KOPT-K1 (cell line): ENCODE data around the gene RDH11.
"Not testable (repeated sequence)": the region's sequence is repeated elsewhere in the genome, so short reads cannot be mapped to it uniquely, and the experiment has no call there.

Source experiments
- H3K27ac ChIP-seq: fragments of 200-600 bp; sonication (generic); 2 replicates; pipeline ENCODE4 v1.5.1; 2016; ENCODE audit warnings: antibody characterized with exemption, mild to moderate bottlenecking, low read depth, low read length; ENCODE audit not compliant: poor library complexity, severe bottlenecking
- H3K36me3 ChIP-seq: fragments of 200-600 bp; sonication (generic); 2 replicates; pipeline ENCODE4 v1.5.1; 2017; ENCODE audit warnings: antibody characterized with exemption, mild to moderate bottlenecking, low read length, moderate library complexity; ENCODE audit not compliant: insufficient read depth
- H3K9me3 ChIP-seq: fragments of 200-600 bp; sonication (generic); 2 replicates; pipeline ENCODE4 v1.5.1; 2017; ENCODE audit warnings: antibody characterized with exemption, low read length, mild to moderate bottlenecking; ENCODE audit not compliant: insufficient read depth, poor library complexity, severe bottlenecking

The RDH11 gene

GRCh38 chr14:67695394-67695949, at the start of gene RDH11:
TSS of gene RDH11 (minus strand) at chr14:67695764. CDS start at chr14:67695703, 61 bp downstream.
- Histone ChIP-seq H3K27ac (peak within 1 kb of the TSS; percentile 89), H3K9me3 (no peaks in the 10 kb centered on the region), H3K36me3 (peaks cover 35% of the 10 kb centered on the region)

- peaks cover 16% of the 10 kb centered on the region for H3K36me3 ChIP-seq
- no peaks in the 10 kb centered on the region for H3K9me3 ChIP-seq
- no peak overlapping the region for H3K27ac ChIP-seq
These were observed 48.5 kb upstream of the RDH11 start for GRCh38 chr14:67744046-67744445.

GRCh38 chr14:67738740-67739504, 43.4 kb upstream of the RDH11 start:
- no peak overlapping the region for H3K27ac ChIP-seq
- no peaks in the 10 kb centered on the region for H3K9me3 ChIP-seq
- H3K36me3 ChIP-seq, result no peaks in the 10 kb centered on the region

GRCh38 chr14:67736771-67737170, 41.2 kb upstream of the RDH11 start:
- Histone ChIP-seq H3K9me3 (no peaks in the 10 kb centered on the region), H3K36me3 (no peaks in the 10 kb centered on the region), H3K27ac (no peak overlapping the region)

GRCh38 chr14:67735336-67736147, 40.0 kb upstream of the RDH11 start:
- no peaks in the 10 kb centered on the region for H3K36me3 ChIP-seq

GRCh38 chr14:67734675-67735074, 39.1 kb upstream of the RDH11 start:
- Histone ChIP-seq H3K27ac (no peak overlapping the region), H3K9me3 (no peaks in the 10 kb centered on the region), H3K36me3 (no peaks in the 10 kb centered on the region)

More at GRCh38 chr14:67735336-67736147, 40.0 kb upstream of the RDH11 start:
- H3K27ac ChIP-seq, result no peak overlapping the region
- H3K9me3 ChIP-seq, result no peaks in the 10 kb centered on the region

GRCh38 chr14:67733616-67734015, 38.1 kb upstream of the RDH11 start:
- Histone ChIP-seq H3K9me3 (no peaks in the 10 kb centered on the region), H3K36me3 (no peaks in the 10 kb centered on the region), H3K27ac (no peak overlapping the region)

- H3K36me3 ChIP-seq, result no peaks in the 10 kb centered on the region
- H3K9me3 ChIP-seq, result no peaks in the 10 kb centered on the region
- H3K27ac ChIP-seq, result no peak overlapping the region
These were observed 33.7 kb upstream of the RDH11 start for GRCh38 chr14:67729072-67729885.

GRCh38 chr14:67728258-67728657, 32.7 kb upstream of the RDH11 start:
- no peak overlapping the region for H3K27ac ChIP-seq
- H3K9me3 ChIP-seq, result no peaks in the 10 kb centered on the region
- H3K36me3 ChIP-seq, result no peaks in the 10 kb centered on the region

GRCh38 chr14:67727361-67727760, 31.8 kb upstream of the RDH11 start:
- Histone ChIP-seq H3K36me3 (no peaks in the 10 kb centered on the region), H3K27ac (no peak overlapping the region), H3K9me3 (no peaks in the 10 kb centered on the region)

- Histone ChIP-seq H3K9me3 (no peaks in the 10 kb centered on the region), H3K36me3 (no peaks in the 10 kb centered on the region), H3K27ac (no peak overlapping the region)
These were observed 29.6 kb upstream of the RDH11 start for GRCh38 chr14:67725171-67725570.

GRCh38 chr14:67722293-67722692, 26.7 kb upstream of the RDH11 start:
- no peaks in the 10 kb centered on the region for H3K36me3 ChIP-seq
- H3K9me3 ChIP-seq, result no peaks in the 10 kb centered on the region
- no peak overlapping the region for H3K27ac ChIP-seq

- H3K27ac ChIP-seq, result no peak overlapping the region
- H3K9me3 ChIP-seq, result no peaks in the 10 kb centered on the region
- H3K36me3 ChIP-seq, result no peaks in the 10 kb centered on the region
These were observed 26.3 kb upstream of the RDH11 start for GRCh38 chr14:67721875-67722274.

- H3K36me3 ChIP-seq, result no peaks in the 10 kb centered on the region
- no peaks in the 10 kb centered on the region for H3K9me3 ChIP-seq
- H3K27ac ChIP-seq, result no peak overlapping the region
These were observed 24.3 kb upstream of the RDH11 start for GRCh38 chr14:67719866-67720265.

GRCh38 chr14:67719385-67719784, 23.8 kb upstream of the RDH11 start:
- not testable (repeated sequence) for H3K9me3 ChIP-seq, H3K27ac ChIP-seq, H3K36me3 ChIP-seq
